ENCODE data around the gene GAK. TPM values are rescaled to one million over a fixed set of nuclear protein-coding genes. Genes with fewer than 3 reads are reported as not detected.

Gene GAK
- total RNA-seq, 6 experiments from 2014 or later = 53.2 to 85.0 (median 64.5) TPM

DNA sequence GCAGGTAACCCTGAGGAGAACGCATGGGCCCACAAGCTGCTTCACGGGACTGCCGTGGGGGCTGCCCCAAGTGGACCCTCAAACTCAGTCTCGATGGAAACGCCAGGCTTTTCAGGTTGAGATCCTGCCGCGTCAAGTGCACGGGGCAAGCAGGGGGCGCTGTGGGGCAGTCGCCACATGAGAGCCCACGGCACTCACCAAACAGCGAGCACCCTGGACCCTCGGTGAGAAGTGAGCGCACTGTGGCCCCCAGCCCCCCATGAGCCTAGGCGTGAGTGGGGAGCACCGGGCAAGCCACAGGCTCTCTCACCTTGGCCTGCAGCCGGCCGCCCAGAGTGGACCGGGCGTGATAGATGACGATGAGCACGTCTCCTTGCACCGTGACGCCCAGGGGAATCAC is 55.3 kb downstream of the GAK start:
- Histone ChIP-seq H3K36me3 (peaks cover 0 to 68% (median 9%) of the 10 kb centered on the region in 4 donors), H3K27ac (no peak overlapping the region), H3K27me3 (no peaks in the 10 kb centered on the region), H3K4me1 (no peaks in the 10 kb centered on the region), H3K4me3 (no peak overlapping the region), H3K9me3 (no peaks in the 10 kb centered on the region)
- 89% methylated on average over 5 of the region's 24 CpGs for WGBS (ENCODE audit: insufficient coverage, low coverage, low lambda C conversion rate, missing lambda C conversion rate)
- TF ChIP-seq, protein P1, sequence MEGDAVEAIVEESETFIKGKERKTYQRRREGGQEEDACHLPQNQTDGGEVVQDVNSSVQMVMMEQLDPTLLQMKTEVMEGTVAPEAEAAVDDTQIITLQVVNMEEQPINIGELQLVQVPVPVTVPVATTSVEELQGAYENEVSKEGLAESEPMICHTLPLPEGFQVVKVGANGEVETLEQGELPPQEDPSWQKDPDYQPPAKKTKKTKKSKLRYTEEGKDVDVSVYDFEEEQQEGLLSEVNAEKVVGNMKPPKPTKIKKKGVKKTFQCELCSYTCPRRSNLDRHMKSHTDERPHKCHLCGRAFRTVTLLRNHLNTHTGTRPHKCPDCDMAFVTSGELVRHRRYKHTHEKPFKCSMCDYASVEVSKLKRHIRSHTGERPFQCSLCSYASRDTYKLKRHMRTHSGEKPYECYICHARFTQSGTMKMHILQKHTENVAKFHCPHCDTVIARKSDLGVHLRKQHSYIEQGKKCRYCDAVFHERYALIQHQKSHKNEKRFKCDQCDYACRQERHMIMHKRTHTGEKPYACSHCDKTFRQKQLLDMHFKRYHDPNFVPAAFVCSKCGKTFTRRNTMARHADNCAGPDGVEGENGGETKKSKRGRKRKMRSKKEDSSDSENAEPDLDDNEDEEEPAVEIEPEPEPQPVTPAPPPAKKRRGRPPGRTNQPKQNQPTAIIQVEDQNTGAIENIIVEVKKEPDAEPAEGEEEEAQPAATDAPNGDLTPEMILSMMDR (IDR thresholded peaks at IDR 0.05) = peak in 1 of 4 donors; percentile 10
- TF ChIP-seq POLR2A (IDR thresholded peaks at IDR 0.05) = no peak
- DNase-seq = no peak
- no peak for ATAC-seq
- intact Hi-C loops (cut with DNase I) = no loop called here

DNA sequence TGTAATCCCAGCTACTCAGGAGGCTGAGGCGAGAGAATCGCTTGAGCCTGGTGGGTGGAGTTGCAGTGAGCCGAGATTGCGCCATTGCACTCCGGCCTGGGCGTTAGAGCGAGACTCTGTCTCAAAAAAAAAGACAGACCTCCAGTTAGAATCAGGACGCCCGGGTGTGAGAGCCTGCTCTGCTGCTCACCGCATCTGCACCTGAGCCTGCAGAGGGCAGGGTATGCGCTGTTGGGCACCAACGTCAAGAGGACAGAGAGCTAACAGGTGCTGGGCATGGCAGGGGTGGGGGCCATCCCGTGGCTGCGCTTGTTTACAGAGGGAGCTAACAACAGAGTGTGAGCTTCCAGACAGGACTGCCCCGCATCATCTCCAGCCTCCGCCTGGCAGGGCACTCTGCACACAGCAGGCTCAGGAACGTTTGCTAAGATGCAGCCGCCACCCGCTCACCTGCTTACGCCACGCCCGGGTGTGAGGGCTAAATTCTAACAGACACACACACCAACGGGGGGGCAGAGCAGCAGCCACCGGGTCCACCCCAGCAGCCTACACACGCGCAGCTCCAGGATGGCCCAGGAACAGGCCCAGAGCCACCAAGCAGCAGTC is 56.2 kb downstream of the GAK start:
- Histone ChIP-seq H3K4me1 (no peaks in the 10 kb centered on the region), H3K36me3 (peaks cover 0 to 61% (median 7%) of the 10 kb centered on the region in 4 donors), H3K9me3 (no peaks in the 10 kb centered on the region), H3K4me3 (no peak overlapping the region), H3K27me3 (no peaks in the 10 kb centered on the region), H3K27ac (no peak overlapping the region)
- intact Hi-C loops (cut with DNase I) = no loop called here
- TF ChIP-seq POLR2A (IDR thresholded peaks at IDR 0.05) = no peak
- TF ChIP-seq, protein P1 (IDR thresholded peaks at IDR 0.05) = no peak
- ATAC-seq (no peak), DNase-seq (no peak)
- no CpG with 5 or more reads among the region's 26 CpGs for WGBS (ENCODE audit: insufficient coverage, low coverage, low lambda C conversion rate, missing lambda C conversion rate)

DNA sequence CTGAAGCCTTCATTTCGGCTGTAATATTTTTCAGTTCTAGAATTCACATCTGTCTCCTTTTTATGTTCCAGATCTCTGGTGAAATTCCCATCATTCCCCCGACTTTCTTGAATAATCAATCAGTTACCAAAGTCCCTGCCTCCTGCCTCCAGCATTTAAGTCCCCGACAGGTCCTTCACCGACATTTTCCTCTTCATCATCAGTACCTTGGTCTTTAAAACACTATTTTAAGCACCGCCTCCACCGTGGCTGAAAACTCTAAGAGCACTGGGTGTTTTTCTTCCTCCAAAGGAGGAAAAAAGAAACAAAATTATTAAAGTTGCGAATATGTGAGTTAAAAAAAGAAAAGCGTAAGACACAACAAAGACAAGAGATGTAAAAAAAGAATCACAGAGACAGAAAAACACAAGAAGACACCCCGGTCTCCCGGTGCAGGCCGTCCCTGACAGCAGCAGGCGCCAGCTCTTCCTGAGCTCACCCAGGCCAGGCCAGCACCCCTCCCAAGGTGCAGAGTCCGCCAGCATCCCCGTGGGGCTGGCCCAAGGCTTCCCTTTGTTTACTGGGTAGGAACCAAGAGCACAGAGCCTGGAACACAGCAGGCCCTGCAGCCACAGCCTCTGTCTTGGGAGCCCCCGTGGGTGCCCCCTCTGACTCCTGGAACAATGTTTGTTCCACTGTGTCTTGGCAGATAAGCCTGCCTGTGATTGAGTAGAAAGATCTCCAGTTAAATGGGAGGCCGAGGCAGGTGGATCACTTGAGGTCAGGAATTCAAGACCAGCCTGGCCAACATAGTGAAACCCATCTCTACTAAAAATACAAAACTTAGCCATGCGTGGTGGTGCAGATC is 56.9 kb downstream of the GAK start:
- no peak for DNase-seq
- Histone ChIP-seq H3K9me3 (no peaks in the 10 kb centered on the region), H3K36me3 (peaks cover 0 to 66% (median 6%) of the 10 kb centered on the region in 4 donors), H3K4me1 (no peaks in the 10 kb centered on the region), H3K27ac (no peak overlapping the region), H3K27me3 (no peaks in the 10 kb centered on the region), H3K4me3 (no peak overlapping the region)
- ATAC-seq = peak in 1 of 4 donors; percentile 31
- intact Hi-C loops (cut with DNase I) = no loop called here
- TF ChIP-seq POLR2A (IDR thresholded peaks at IDR 0.05) = no peak
- TF ChIP-seq, protein P1 (IDR thresholded peaks at IDR 0.05) = no peak
- 76% methylated on average over 14 of the region's 17 CpGs for WGBS (ENCODE audit: insufficient coverage, low coverage, low lambda C conversion rate, missing lambda C conversion rate)

DNA sequence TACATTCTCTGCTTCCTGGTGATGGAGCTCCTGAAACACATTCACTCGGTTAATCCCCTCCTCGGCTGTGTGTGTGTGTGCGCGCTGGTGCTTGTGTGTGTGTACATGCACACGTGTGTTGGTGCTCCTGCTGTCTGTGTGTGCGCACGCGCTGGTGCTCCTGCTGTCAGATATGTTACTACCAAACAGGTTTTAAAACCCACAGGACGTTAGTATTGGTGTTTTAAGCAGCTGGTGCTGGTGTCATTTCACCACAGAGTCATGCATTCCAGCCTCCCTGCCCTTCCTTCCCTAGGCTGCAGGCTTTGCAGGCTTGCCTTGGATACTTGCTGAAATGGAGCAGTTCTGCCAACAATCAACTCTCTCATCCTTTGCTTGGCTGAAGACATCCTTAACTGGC is 58.1 kb downstream of the GAK start:
- Histone ChIP-seq H3K4me1 (no peaks in the 10 kb centered on the region), H3K36me3 (peaks cover 0 to 65% (median 6%) of the 10 kb centered on the region in 4 donors), H3K27ac (no peak overlapping the region), H3K9me3 (no peaks in the 10 kb centered on the region), H3K4me3 (no peak overlapping the region), H3K27me3 (no peaks in the 10 kb centered on the region)
- no peak for ATAC-seq
- intact Hi-C loops (cut with DNase I) = no loop called here
- DNase-seq = no peak
- 100% methylated on average over 1 of the region's 9 CpGs for WGBS (ENCODE audit: insufficient coverage, low coverage, low lambda C conversion rate, missing lambda C conversion rate)
- TF ChIP-seq, protein P1 (IDR thresholded peaks at IDR 0.05) = no peak
- TF ChIP-seq POLR2A (IDR thresholded peaks at IDR 0.05) = no peak

Data from right lobe of liver (tissue), 6 donors.